Measurements from ENCODE around the gene OR8B8. TPM values are rescaled to one million over a fixed set of nuclear protein-coding genes. Genes with fewer than 3 reads are reported as not detected.

The OR8B8 gene
- total RNA-seq, 1 experiment from 2014 or later = not detected

DNA sequence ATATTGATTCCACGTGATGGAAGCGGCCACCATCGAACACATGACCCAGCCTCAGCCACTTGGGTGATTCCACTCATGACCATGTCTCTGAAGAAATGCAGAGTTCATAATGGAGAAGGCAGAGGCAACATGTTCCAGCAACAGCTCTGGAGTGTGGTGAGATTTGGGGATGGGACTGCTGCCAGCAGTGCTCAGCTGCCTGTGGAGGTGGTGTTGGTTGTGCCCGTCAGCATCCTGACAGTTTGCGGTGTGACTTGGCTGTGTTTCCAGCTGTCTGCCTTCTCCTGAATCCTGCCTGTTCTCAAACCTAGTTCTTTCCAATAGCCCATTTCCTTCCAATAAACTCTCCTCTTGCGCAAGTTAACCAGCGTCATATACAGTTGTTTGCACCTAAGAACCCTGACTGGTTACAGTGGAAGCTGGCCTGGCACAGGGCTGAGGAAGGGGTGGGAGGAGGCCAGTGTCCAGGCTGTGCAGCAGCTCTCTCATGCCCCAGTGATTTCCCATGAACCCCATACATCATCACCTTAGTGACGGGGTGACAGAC is 22.0 kb upstream of the OR8B8 start (continued):
- no peak for TF ChIP-seq REST (IDR thresholded peaks at IDR 0.05; ENCODE audit: low read depth)

GRCh38 chr11:124465368-124465767 is 19.9 kb upstream of the OR8B8 start:
- Histone ChIP-seq H3K4me1 (ENCODE audit: control insufficient read depth in 1 of 2, insufficient read depth in 2 of 2, low read length in 2 of 2) (no peaks in the 10 kb centered on the region), H4K20me1 (ENCODE audit: insufficient read depth) (no peaks in the 10 kb centered on the region), H3K4me2 (ENCODE audit: low read length) (no peak overlapping the region), H3K79me2 (ENCODE audit: insufficient read depth, low read length) (no peaks in the 10 kb centered on the region), H3K4me3 (replicated peaks in 1 of 2; ENCODE audit: low read depth in 1 of 2, low read length in 2 of 2) (no peak overlapping the region), H2AFZ (ENCODE audit: low read depth, low read length, poor library complexity, severe bottlenecking) (no peak overlapping the region), H3K27ac (ENCODE audit: low read depth, low read length) (no peak overlapping the region), H3K9ac (ENCODE audit: low read length) (no peak overlapping the region), H3K9me2 (ENCODE audit: insufficient read depth) (no peaks in the 10 kb centered on the region), H3K36me3 (ENCODE audit: control insufficient read depth in 1 of 2, insufficient read depth in 2 of 2, low read length in 2 of 2) (no peaks in the 10 kb centered on the region), H3K9me3 (ENCODE audit: control insufficient read depth in 1 of 2, insufficient read depth in 1 of 2, low read depth in 1 of 2, low read length in 2 of 2) (no peaks in the 10 kb centered on the region), H3K27me3 (ENCODE audit: insufficient read depth, low read length) (peaks cover 54% of the 10 kb centered on the region)
- ChIA-PET RAD21 (ENCODE audit: low non-redundant PET in 1 of 2, low total read pairs in 2 of 2, uncharacterized antibody in 2 of 2, unreplicated experiment in 2 of 2) (no interaction called here), CTCF (no interaction called here), POLR2A (no interaction called here)
- DNase-seq (ENCODE audit: low read depth, low spot score) (no peak), ATAC-seq (no peak)
- intact Hi-C loops (cut with micrococcal nuclease) = no loop called here
- no TSS peak for BruUV-seq (replicated peaks)
- TF ChIP-seq YY1 (IDR thresholded peaks at IDR 0.05; ENCODE audit: extremely low read depth, insufficient replicate concordance, low read depth, low read length) (no peak), POLR2AphosphoS5 (IDR thresholded peaks at IDR 0.05; ENCODE audit: low read depth, low read length) (no peak), POLR2A (IDR thresholded peaks at IDR 0.05; ENCODE audit: borderline replicate concordance, extremely low read depth, insufficient read depth, insufficient read length) (no peak), EZH2 (IDR thresholded peaks at IDR 0.05) (no peak)

Measured in HCT116 (cell line).